GM18520 (cell line): ENCODE results near the gene NLRX1.
"Not testable (repeated sequence)": the region's sequence is repeated elsewhere in the genome, so short reads cannot be mapped to it uniquely, and the experiment has no call there.

Source experiments
- ATAC-seq: cut with Tn5 transposase; IDR thresholded peaks from one replicate; pipeline ENCODE4 v1.9.1; 2021; ENCODE audit not compliant: unreplicated experiment

NLRX1 gene

DNA sequence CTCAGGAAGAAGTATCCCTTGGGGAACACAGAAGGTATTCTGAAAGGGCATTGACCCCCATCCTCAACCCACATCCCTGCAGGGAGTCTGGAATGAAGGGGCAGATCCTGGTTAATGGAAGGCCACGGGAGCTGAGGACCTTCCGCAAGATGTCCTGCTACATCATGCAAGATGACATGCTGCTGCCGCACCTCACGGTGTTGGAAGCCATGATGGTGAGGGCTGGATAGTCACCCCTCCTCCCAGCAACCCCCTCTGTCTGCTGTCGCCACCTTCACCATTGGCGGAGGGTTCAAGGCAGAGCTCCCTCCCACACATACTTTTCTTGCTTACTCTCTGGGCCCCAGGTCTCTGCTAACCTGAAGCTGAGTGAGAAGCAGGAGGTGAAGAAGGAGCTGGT lies 14.3 kb upstream of the NLRX1 start:
- ATAC-seq: no peak

DNA sequence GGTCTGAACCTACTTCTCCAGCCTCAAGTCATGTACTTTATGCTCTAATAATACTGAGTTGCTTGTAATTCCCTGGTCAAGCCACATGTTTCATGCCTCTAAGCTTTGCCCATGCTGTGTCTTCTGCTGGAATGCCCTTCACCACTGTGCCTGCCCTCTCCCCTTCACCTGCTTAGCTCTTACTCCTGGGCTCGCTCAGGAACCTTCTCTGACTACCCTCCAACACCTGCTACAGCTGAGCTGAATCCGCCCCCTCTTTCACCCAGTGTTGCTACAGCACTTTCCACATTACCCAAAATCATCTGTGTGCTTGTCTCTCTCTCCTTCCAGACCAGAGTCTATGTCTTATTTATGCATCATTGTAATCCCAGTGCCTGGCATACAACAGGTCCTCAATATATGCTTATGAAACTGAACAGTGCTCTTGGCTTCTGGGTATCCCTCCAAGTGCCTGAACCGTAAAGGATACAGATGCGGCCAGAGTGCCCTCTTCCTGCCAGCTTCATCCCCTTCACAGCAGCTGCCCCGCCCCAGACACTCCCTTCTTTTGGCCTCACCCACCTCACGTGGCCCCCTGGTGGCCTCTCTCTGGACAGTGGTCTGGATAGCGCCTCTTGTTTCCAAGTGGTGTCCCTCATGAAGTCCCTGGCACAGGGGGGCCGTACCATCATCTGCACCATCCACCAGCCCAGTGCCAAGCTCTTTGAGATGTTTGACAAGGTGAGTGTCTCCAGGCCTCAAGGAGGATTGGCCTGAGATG lies 12.6 kb upstream of the NLRX1 start:
- no peak for ATAC-seq

DNA sequence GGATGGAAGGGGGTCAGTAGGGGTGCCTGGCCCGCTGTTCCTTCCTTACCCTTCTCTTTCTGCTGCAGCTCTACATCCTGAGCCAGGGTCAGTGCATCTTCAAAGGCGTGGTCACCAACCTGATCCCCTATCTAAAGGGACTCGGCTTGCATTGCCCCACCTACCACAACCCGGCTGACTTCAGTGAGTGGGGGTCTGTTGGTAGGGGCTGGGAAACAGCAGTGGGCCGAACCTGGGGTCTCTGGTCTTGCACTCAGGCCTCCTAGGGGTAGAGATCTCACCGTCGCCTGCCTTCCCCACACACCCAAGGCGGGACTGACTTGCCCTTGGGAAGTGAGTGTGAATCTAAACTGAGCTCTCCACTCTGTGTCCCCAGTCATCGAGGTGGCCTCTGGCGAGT lies 12.0 kb upstream of the NLRX1 start:
- no peak for ATAC-seq

DNA sequence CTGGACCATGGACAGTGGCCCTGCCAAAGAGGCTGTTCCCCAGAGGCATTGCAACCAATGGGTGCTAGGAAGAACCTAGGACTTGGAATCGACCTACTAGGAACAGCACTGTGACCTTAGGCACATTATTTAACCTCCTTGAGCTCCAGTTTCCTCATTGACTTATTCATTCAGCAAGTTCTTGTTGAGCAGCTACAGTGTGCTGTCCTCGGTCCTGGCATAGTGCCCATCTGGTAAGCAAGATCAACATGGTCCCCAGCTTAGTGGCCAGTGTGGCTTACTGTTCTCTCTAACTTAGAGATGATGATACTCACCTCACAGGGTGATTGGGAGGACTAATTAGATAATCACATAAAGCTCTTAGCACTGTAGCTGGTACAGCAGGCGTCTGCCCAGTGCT lies 11.5 kb upstream of the NLRX1 start:
- ATAC-seq: no peak

DNA sequence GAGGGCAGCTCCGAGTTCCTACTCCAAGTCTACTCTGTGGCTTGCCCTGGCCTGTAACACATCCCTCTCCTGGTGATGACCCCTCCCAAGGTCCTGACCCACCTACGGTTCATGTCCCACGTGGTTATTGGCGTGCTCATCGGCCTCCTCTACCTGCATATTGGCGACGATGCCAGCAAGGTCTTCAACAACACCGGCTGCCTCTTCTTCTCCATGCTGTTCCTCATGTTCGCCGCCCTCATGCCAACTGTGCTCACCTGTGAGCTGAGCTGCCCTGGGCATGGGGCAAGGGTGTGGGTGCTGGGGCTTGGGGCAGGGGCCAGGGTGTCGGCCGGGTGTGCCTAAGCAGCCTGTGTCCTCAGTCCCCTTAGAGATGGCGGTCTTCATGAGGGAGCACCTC lies 10.1 kb upstream of the NLRX1 start:
- ATAC-seq: no peak

DNA sequence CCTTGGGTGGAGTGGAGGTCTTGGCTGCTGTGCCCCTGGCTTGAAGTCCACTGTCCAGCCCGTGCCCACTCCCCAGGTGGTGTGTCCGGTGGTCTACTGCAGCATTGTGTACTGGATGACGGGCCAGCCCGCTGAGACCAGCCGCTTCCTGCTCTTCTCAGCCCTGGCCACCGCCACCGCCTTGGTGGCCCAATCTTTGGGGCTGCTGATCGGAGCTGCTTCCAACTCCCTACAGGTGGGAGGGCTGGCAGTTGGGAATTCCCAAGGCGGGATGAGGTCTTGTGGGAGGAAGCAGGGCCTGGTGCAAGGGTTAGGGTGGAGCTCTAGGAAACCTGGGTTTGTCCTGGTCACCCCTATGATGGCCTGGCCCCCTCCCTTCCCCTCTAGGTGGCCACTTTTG lies 8.4 kb upstream of the NLRX1 start:
- no peak for ATAC-seq

DNA sequence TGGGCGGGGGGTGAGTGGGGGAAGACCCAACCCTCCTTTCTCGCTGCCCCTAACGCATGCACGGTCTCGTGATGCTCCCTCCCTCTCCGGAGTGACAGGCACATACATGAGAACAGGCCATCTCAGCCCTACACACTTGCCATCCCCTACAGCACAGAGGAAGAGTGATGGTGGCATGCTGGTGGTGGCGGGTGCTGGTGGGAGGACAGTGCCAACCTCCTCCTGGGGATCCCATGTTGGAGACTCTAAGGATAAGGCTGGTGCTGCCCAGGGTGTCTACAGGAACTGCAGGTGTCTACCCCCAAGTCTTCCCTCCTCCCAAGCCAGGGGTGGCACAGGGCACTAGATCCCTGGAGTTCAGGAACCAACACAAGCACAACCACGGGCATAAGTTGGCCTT lies 6.7 kb upstream of the NLRX1 start:
- ATAC-seq: no peak

DNA sequence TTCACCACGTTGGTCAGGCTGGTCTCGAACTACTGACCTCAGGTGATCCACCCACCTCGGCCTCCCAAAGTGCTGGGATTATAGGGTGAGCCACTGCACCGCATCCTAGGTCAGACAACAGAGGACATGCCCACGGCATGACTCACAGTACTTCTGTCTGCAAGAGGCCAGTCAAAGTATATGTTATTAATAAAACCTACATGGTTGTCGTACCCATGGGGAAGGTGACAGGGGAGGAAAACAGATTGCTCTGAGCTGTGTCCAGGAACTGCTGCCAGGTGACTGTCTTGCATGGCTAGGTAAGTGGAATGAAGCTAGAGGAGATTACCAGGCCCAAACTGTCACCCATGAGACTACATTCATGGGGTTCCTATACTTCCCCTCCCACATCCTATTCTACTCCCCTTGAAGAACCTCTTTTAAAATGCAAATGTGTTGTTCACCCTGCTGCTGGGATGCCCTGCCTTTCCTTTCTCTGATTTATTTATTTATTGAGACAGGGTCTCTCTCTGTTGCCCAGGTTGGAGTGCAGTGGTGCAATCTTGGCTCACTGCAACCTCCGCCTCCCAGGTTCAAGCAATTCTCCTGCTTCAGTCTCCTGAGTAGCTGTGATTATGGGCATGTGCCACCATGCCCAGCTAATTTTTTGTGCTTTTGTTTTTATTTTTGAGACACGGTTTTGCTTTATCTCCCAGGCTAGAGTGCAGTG lies 2.0 kb upstream of the NLRX1 start:
- no peak for ATAC-seq

DNA sequence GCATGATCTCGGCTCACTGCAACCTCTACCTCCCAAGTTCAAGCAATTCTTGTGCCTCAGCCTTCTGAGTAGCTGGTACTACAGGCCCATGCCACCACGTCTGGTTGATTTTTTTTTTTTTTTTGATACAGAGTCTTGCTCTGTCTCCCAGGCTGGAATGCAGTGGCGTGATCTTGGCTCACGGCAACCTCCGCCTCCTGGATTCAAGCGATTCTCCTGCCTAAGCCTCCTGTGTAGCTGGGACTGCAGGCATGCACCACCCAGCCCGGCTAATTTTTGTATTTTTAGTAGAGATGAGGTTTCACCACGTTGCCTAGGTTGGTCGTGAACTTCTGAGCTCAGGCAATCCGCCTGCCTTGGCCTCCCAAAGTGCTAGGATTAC lies 1.5 kb upstream of the NLRX1 start:
- ATAC-seq: not testable (repeated sequence)

DNA sequence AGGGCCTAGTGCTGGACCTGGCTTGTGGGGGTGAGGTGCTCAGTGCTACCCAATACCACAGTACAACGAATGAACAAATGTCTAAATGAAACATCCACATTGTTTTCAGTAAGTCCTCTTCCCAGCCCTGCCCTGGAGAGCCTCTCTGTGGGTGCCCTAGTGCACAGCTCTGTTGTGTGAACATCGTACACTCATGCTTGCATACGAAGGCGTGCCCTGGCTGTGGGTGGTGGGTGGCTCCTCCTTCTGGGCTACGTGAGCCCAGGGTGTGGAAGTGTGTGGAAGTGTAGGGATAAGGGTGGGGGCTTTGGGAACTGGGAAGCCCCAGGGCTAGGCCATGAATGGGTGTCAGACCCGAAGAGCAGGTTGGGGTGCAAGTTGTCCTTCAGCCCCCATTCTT lies 592 bp upstream of the NLRX1 start:
- no peak for ATAC-seq

DNA sequence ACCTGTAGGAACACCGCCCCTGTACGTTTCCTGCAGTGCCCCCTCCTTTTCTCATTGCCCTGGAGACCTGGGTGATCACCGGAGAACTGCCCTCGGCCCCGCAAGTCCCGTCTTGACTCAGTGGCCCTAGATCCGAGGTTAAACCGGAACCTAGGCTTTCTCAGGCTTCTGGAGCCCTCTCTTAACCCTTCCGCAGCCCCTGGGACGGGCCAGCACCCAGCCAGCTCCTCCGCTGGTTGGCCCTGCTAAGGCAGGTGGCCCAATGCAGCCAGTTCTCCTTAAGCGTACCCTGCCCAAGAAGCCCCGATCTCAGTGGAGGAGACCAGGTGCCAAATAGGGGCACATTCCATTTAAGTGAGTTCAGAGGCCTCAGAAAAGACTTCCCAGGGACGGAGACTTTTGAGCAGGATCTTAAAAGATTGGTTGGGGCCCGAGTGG lies 776 bp downstream of the NLRX1 start:
- ATAC-seq: no peak

DNA sequence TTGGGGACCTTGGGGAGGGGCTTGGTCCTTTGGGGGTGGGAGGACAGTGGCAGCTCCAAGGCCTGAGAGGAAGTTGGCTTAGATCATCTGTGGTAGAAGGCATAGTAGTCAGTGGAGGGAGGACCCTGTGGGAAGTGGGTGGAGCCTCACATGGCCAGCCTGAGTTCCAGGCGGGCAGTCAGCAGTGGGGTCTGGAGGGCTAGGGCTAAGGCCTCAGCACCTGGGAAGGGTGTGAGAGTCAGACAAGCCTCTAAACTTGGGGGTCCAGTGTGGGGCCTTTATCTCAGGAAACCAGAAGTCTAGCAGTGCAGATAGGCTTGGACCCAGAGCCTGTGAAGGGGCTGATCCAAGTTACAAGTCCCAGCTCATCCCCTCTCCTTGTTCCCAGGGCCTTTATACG lies 4.0 kb downstream of the NLRX1 start:
- no peak for ATAC-seq

DNA sequence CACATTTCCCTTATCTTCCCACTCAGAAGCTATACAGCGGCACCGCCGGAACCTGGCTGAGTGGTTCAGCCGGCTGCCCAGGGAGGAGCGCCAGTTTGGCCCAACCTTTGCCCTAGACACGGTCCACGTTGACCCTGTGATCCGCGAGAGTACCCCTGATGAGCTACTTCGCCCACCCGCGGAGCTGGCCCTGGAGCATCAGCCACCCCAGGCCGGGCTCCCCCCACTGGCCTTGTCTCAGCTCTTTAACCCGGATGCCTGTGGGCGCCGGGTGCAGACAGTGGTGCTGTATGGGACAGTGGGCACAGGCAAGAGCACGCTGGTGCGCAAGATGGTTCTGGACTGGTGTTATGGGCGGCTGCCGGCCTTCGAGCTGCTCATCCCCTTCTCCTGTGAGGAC lies 4.9 kb downstream of the NLRX1 start:
- ATAC-seq: no peak

DNA sequence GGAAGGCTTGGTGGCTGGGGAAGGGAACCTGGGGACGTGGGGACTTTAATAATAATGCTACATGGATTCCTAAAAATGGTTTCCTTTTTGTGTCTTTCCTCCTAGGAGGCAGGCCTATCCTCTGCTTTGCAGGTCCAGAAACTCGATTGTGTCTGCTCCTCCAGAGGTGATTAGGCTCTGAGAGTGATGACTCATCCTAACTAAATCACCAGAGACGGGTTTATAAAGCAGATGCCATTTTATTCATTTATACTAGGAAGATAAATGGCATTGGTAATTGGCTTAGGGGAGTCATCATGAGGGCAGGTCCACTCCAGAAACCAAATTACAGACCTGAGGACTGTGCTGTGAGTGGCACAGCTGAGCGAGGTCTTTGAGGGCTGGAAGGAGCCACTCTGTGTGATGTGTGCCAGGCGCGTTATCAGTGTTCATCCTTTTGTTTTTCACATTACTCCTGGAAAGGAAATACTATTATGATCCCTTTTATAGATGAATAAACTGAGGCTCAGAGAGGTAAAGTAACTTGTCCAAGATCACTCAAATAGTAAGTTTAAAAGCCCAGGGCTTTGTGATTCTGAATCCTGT lies 7.1 kb downstream of the NLRX1 start:
- ATAC-seq: no peak

DNA sequence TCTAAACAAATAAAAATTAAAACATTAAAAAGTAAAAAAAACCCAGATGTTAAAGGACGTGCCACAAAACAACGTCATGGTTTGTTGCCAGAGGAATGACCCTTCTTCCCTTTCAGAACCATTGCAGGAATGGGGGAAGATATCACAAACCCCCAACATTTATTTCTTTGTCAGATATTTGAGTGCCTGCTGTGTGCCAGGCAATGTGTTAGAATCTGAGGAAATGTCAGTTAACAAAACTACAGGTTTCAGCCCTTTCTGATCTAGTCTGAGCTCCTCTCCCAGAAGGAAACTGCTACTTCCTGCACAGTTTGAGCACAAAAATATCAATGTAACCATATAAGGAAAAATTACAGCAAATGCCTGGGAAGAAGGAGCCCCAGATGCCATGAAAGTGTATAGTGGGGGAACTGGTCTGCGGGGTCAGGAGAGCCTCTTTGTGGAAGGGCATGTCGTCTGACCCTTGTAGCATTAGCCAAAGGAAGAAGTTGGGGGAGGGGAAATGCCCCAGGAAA lies 9.7 kb downstream of the NLRX1 start:
- ATAC-seq: no peak

DNA sequence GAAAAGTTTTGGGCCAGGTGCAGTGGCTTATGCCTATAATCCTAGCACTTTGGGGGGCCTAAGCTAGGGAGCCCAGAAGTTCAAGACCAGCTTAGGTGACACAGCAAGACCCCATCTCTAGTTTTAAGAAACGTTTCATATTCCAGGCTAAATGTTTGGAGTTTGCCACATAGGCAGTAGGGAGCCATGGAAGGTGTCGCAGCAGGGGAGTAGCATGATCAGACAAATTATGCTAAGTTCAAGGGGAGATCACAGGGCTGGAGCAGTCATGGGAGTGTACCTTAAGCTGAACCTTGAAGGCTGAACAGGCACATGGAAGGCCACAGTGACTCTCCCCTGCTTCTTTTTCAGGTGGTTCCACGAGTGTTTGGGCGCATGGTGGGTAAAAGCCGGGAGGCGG lies 10.8 kb downstream of the NLRX1 start:
- ATAC-seq: no peak

DNA sequence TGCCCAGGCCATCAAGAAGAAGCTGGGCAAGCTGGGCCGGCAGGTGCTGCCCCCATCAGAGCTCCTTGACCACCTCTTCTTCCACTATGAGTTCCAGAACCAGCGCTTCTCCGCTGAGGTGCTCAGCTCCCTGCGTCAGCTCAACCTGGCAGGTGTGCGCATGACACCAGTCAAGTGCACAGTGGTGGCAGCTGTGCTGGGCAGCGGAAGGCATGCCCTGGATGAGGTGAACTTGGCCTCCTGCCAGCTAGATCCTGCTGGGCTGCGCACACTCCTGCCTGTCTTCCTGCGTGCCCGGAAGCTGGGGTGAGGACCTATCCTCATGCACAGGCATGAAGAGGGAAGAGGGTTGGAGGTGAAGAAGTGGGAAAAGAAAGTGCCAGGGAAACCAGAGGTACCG lies 11.5 kb downstream of the NLRX1 start:
- ATAC-seq: no peak

DNA sequence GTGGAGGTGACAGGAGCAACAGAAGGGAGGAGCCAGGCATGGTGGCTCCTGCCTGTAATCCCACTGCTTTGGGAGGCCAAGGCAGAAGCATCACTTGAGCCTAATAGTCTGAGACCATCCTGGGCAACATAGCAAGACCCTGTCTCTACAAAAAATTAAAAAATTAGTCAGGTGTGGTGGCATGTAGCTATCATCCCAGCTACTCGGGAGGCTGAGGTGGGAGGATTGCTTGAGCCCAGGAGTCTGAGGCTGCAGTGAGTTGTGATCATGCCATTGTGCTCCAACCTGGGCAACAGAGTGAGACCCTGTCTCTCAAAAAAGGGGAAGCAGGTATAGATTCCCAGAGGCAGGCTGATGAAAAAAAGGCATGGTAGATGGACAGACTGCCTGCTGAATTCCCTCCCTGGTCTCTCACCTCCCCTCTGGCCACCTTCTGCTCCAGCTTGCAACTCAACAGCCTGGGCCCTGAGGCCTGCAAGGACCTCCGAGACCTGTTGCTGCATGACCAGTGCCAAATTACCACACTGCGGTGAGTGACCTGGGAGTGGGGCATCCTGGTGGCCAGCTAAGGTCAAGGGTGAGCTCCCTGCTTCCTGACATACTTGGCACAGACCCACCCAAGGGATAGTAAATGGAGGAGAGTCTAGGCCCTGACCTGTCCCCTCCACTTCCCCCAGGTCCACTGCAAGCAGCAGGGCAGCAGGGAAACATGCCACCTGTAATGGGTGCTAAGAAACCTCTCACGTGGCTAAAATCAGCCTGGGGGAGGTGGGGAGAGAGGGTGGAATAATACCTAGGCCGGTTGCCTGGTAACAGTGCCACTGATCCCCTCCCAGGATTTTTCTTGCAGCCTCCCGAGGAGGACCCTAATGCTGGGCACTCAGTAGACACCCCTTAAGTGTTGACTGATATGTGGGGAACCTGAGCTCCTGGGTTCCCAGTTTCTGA lies 12.5 kb downstream of the NLRX1 start:
- ATAC-seq: no peak

DNA sequence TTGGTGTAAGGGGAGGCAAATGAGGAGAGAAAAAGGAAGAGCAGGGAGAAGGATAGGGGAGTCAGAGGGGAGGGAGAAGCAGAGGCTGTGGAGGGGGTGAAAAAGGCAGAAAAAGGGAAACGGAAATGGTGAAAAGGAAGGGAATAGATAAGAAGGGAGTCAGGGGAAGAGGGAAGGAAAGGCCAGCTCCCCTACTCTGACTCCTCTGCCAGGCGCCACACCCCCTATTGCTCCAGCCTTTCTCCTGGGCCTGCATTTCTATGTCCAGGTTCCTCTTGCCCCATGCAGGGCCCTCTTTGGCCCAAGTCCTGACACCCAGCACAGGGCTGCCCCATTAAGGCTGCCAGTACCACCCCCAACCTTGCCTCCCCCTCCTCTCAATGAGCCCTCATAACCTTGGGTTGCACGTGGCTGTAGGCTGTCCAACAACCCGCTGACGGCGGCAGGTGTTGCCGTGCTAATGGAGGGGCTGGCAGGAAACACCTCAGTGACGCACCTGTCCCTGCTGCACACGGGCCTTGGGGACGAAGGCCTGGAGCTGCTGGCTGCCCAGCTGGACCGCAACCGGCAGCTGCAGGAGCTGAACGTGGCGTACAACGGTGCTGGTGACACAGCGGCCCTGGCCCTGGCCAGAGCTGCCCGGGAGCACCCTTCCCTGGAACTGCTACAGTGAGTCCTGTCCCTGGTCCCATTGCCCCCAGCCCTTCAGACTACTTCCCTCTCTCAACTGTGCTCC lies 13.3 kb downstream of the NLRX1 start:
- no peak for ATAC-seq

DNA sequence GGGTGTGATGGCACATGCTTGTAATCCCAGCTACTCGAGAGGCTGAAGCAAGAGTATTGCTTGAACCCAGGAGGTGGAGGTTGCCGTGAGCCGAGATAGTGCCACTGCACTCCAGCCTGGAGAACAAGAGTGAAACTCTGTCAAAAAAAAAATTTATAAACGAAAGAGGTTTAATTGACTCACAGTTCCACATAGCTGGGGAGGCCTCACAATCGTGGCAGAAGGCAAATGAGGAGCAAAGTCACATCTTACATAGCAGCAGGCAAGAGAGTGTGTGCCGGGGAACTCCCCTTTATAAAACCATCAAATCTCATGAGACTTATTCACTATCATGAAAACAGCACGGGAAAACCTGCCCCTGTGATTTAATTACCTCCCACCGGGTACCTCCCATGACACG lies 15.9 kb downstream of the NLRX1 start:
- ATAC-seq: not testable (repeated sequence)
